C4-2B (cell line): ENCODE results near the gene ZMYND10.

Experiments used
- ZFX ChIP-seq: fragments of 450-650 bp; IDR thresholded peaks from 2 replicates; pipeline ENCODE4 v1.6.1; 2017
- TF ChIP-seq, protein P1 (sequence below): fragments of 450-650 bp; conservative IDR thresholded peaks from 2 replicates; pipeline ENCODE4 v1.5.1; 2017; ENCODE audit warnings: mild to moderate bottlenecking

DNA sequence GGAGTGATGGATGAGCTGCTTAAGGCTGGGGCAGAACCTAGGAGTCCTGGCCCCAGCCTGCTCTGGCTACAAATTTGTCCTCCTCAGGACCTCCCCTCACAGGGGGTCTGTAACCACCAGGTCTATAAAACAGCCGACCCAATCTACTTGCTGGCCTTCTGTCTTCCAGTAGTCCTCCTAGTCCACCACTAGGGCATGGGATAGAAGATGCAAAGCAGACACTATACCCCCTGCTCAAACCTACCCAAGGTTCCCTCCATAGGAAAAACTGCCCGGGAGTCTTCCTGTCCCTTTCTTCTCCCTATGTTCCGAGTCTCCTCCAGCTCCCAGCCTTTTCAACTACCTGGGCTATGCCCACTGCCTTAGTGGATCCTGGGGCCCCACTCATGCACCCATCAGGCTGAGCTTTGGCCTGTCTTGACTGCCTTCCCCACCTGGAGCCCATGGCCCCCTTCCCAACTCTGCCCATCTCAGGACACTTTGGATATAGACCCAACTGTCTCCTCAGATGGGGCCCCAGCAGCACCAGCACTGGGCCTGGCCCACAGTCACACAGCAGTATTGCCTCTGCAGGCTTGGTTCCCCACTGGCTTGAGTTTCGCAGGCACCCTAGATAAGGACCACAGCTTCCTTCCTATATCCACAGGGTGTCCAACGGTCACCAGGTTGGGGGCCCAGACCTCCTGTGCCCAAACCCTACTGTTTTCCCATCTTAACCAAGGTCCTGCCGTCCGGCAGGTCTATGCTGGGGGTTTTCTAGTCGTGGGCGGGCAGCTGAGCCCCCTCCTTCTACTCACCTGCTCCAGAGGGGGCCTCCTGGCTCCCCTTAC, 47.4 kb downstream of the ZMYND10 start:
- TF ChIP-seq, protein P1, sequence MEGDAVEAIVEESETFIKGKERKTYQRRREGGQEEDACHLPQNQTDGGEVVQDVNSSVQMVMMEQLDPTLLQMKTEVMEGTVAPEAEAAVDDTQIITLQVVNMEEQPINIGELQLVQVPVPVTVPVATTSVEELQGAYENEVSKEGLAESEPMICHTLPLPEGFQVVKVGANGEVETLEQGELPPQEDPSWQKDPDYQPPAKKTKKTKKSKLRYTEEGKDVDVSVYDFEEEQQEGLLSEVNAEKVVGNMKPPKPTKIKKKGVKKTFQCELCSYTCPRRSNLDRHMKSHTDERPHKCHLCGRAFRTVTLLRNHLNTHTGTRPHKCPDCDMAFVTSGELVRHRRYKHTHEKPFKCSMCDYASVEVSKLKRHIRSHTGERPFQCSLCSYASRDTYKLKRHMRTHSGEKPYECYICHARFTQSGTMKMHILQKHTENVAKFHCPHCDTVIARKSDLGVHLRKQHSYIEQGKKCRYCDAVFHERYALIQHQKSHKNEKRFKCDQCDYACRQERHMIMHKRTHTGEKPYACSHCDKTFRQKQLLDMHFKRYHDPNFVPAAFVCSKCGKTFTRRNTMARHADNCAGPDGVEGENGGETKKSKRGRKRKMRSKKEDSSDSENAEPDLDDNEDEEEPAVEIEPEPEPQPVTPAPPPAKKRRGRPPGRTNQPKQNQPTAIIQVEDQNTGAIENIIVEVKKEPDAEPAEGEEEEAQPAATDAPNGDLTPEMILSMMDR: no peak; the same call in 1 of the 2 replicates
- no peak for TF ChIP-seq ZFX
